ENCODE measurements around the gene GALR1. TPM values are rescaled to one million over a fixed set of nuclear protein-coding genes. Genes with fewer than 3 reads are reported as not detected.
A peak's percentile ranks its signal among the peaks of the same experiment; 100 is the strongest.

Gene GALR1
- total RNA-seq, 4 donors from 2014 or later, result 0.27 to 0.83 TPM; not detected in 2

- no peaks in the 10 kb centered on the region for H3K27me3 ChIP-seq
- H3K27ac ChIP-seq, result no peak overlapping the region
- H3K36me3 ChIP-seq, result no peaks in the 10 kb centered on the region
- H3K9me3 ChIP-seq, result no peaks in the 10 kb centered on the region
- no peak overlapping the region for H3K4me3 ChIP-seq
- no peak for DNase-seq
- TF ChIP-seq POLR2A (IDR thresholded peaks at IDR 0.05) (no peak), CTCF (IDR thresholded peaks at IDR 0.05) (no peak)
- H3K4me1 ChIP-seq, result no peaks in the 10 kb centered on the region
Observed at GRCh38 chr18:77316008-77316407, 66.4 kb downstream of the GALR1 start.

DNA sequence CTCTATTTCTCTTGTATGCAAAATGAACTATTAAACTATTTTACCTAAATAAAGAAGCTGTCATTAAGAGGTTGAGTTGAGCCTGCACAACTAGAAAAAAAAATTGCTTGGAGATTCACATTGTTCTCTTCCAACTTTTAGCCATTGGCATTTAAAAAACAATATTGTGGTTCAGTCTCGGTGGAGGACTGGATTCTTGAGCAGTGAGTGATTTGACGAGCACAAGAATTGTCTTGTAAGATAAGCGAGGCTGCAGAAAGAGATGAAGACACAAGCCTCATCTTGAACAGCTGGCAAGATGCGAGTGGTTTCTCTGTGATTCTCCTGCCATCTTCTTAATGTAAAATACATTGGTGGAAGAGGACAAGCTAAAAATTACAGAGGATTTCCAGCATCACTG lies 67.0 kb downstream of the GALR1 start:
- H3K36me3 ChIP-seq, result no peaks in the 10 kb centered on the region
- DNase-seq, result no peak
- no peak overlapping the region for H3K27ac ChIP-seq
- TF ChIP-seq CTCF (IDR thresholded peaks at IDR 0.05) (no peak), POLR2A (IDR thresholded peaks at IDR 0.05) (no peak)
- no peak overlapping the region for H3K4me3 ChIP-seq
- no peaks in the 10 kb centered on the region for H3K27me3 ChIP-seq
- no peaks in the 10 kb centered on the region for H3K9me3 ChIP-seq
- H3K4me1 ChIP-seq, result no peaks in the 10 kb centered on the region

DNA sequence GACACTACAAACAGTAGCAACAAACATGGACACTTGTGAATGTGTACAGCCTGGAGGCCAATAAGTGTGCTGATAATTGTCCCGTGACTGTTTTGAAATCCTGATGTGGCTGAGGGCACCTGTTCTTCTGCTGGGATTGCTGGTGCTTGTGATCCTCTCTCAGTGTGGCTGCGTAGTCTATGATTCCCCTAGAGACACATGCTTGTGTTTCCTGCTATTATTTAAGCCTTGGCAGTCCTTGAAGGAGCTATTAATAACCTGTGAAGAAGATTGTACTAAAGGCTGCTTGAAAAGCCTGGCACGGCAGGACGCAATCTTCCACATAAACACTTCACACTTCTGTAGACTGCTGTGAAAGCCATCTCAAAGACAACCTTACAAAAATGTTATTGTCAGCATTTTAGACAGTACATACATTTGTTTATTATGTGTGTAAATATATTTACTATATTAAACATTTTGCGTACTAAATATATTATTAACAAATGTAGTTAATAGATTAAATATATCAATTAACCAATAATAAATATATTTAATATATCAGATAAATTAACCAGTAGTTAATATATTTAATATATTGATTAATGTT lies 71.4 kb downstream of the GALR1 start:
- no peak for TF ChIP-seq POLR2A (IDR thresholded peaks at IDR 0.05)
- TF ChIP-seq CTCF (IDR thresholded peaks at IDR 0.05), result no peak
- no peak overlapping the region for H3K4me3 ChIP-seq
- no peak overlapping the region for H3K27ac ChIP-seq
- no peaks in the 10 kb centered on the region for H3K36me3 ChIP-seq
- DNase-seq, result no peak
- H3K9me3 ChIP-seq, result no peaks in the 10 kb centered on the region
- no peaks in the 10 kb centered on the region for H3K27me3 ChIP-seq
- H3K4me1 ChIP-seq, result no peaks in the 10 kb centered on the region

DNA sequence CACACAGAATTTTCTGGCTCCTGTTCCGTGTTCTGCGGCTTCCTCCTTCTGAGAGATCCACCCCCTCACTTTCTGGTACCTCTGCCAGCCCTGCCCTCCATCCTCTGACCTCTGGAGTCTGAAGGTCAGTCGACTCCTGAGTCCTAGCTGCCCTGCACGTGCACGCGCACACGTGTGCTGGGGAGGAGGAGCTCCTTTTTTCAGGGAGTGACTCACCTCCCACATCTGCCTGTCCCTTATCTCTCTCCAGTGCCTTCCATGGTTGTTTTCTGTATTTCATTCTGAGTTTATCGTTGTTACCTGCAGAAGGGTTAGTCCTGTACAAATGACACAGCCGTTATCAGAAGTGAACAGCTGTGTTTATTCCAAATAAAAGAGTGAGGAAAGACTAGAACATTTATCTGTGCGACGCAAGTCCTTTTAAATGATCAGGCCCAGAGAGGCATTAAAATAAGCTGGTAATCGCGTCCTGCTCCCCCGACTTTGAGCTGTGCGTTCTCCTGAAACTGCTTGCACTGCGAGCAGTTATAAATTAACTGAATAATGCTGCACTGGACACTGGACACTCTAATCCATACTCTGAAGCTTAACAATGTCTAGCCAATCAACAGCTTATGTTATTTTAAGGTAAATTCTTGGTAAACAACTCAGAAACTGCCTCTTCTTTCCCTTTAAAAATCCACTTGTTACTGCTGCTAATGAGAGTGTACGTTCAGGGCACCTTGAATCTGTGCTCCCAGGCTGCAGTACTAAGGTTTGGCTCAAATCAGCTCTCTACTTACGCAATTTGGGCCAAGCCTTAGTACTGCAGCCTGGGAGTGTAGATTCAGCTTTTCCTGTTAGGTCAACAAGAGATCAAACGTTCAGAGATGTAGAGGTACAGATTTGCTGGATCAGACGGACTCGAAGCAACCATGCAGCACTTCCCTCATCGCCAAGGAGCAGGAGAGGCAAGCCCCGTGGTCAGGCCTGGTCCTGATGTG lies 72.5 kb downstream of the GALR1 start:
- TF ChIP-seq POLR2A (IDR thresholded peaks at IDR 0.05), result no peak
- no peak for TF ChIP-seq CTCF (IDR thresholded peaks at IDR 0.05)

GRCh38 chr18:77323640-77324299 lies 74.1 kb downstream of the GALR1 start:
- no peaks in the 10 kb centered on the region for H3K4me1 ChIP-seq
- TF ChIP-seq POLR2A (IDR thresholded peaks at IDR 0.05) (no peak), CTCF (IDR thresholded peaks at IDR 0.05) (no peak)
- H3K27ac ChIP-seq, result no peak overlapping the region
- H3K9me3 ChIP-seq, result no peaks in the 10 kb centered on the region
- H3K4me3 ChIP-seq, result no peak overlapping the region
- H3K27me3 ChIP-seq, result no peaks in the 10 kb centered on the region
- DNase-seq, result no peak
- H3K36me3 ChIP-seq, result no peaks in the 10 kb centered on the region

More for the DNA sequence above, 72.5 kb downstream of the GALR1 start:
- H3K27me3 ChIP-seq, result no peaks in the 10 kb centered on the region
- H3K27ac ChIP-seq, result no peak overlapping the region
- no peaks in the 10 kb centered on the region for H3K4me1 ChIP-seq
- no peaks in the 10 kb centered on the region for H3K36me3 ChIP-seq
- no peaks in the 10 kb centered on the region for H3K9me3 ChIP-seq
- no peak overlapping the region for H3K4me3 ChIP-seq
- peak in 2 of 3 donors; percentile 64 to 67 for DNase-seq

Other genes with a start within 250 kb of the GALR1 start
- 10 to 100 TPM; 40.9 to 67.7 (median 51.8) TPM for gene MBP, start 117.1 kb upstream of the GALR1 start, total RNA-seq

Measured in Peyer's patch (tissue), 4 donors.